ENCODE data around the gene LRRC7.

DNA sequence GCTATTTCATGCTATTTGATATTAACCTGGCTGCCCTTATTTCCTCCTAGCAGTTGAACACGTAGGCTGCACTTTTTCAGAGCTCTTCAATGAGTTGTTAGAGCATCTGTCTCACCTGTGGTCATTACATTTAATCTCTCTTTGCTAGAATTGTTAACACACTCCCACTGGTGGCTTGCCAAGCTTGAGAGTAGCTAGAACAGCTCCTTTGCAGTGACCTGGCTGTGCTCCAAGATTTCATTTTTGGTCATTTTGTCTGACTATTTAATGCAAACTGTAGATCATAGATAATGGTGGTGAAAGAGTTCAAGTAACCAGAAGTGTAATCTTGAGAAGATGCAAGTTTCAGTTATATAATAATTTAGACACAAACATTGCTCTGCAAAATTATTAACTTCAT, 105.6 kb downstream of the LRRC7 start:
- TF ChIP-seq, protein P1, sequence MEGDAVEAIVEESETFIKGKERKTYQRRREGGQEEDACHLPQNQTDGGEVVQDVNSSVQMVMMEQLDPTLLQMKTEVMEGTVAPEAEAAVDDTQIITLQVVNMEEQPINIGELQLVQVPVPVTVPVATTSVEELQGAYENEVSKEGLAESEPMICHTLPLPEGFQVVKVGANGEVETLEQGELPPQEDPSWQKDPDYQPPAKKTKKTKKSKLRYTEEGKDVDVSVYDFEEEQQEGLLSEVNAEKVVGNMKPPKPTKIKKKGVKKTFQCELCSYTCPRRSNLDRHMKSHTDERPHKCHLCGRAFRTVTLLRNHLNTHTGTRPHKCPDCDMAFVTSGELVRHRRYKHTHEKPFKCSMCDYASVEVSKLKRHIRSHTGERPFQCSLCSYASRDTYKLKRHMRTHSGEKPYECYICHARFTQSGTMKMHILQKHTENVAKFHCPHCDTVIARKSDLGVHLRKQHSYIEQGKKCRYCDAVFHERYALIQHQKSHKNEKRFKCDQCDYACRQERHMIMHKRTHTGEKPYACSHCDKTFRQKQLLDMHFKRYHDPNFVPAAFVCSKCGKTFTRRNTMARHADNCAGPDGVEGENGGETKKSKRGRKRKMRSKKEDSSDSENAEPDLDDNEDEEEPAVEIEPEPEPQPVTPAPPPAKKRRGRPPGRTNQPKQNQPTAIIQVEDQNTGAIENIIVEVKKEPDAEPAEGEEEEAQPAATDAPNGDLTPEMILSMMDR (IDR thresholded peaks at IDR 0.05), result no peak
- TF ChIP-seq POLR2A (IDR thresholded peaks at IDR 0.05), result no peak
